SK-N-SH (cell line): ENCODE results near the gene CCDC116. TPM values are rescaled to one million over a fixed set of nuclear protein-coding genes. Genes with fewer than 3 reads are reported as not detected.

ENCODE experiments used
- CTCF ChIA-PET: fragments of 300-600, 350-600 bp; formaldehyde crosslinking; extraction: SDS; loops from one replicate; lab custom pipeline; 2021; lab: Yijun Ruan, JAX
- POLR2A ChIA-PET: fragments of 350-600 bp; sonication (Branson Sonifier 250); formaldehyde crosslinking; extraction: SDS; loops from one replicate; lab custom pipeline; 2020; ENCODE audit warnings: antibody characterized with exemption, inconsistent platforms; lab: Yijun Ruan, JAX
- DNase-seq: peaks from one replicate; pipeline ENCODE4 v3.0.0; 2012
- H2AFZ ChIP-seq: fragments of 200-600 bp; sonication (generic); 2 replicates; pipeline ENCODE4 v1.8.1; 2016; ENCODE audit warnings: antibody characterized with exemption, mild to moderate bottlenecking, low read depth
- H3F3A ChIP-seq: fragments of 200-600 bp; sonication (generic); replicated peaks from 2 replicates; pipeline ENCODE3; 2016; ENCODE audit warnings: antibody characterized with exemption, mild to moderate bottlenecking; ENCODE audit not compliant: insufficient read depth
- H3K27ac ChIP-seq, 2 experiments: fragments of 200-500 bp in 1 of 2; fragments of 200-600 bp in 1 of 2; sonication (Bioruptor generic) in 1 of 2; sonication (generic), shearing (Covaris generic) in 1 of 2; 2 replicates each; pipeline versions ENCODE4 v1.5.1 to v1.6.1; 2014 to 2016; ENCODE audit warnings: low read depth in 2 of 2, inconsistent platforms in 1 of 2, low read length in 1 of 2, mild to moderate bottlenecking in 1 of 2, mixed read lengths in 1 of 2
- H3K27me3 ChIP-seq: fragments of 200-600 bp; sonication (generic), shearing (Covaris generic); 2 replicates; pipeline ENCODE4 v1.6.1; 2016; ENCODE audit warnings: mixed run types; ENCODE audit not compliant: insufficient read depth
- H3K36me3 ChIP-seq, 2 experiments: fragments of 200-500 bp in 1 of 2; fragments of 200-600 bp in 1 of 2; sonication (Bioruptor generic) in 1 of 2; sonication (generic) in 1 of 2; replicated peaks in 1 of 2; 2 replicates each; pipeline versions ENCODE3 to v1.5.1; 2014 to 2016; ENCODE audit warnings: low read length in 1 of 2, mild to moderate bottlenecking in 1 of 2; ENCODE audit not compliant: insufficient read depth in 2 of 2, control insufficient read depth in 1 of 2
- H3K4me1 ChIP-seq, 2 experiments: fragments of 200-500 bp in 1 of 2; fragments of 200-600 bp in 1 of 2; sonication (Bioruptor generic) in 1 of 2; sonication (generic), shearing (Covaris generic) in 1 of 2; 2 replicates each; pipeline versions ENCODE4 v1.5.1 to v1.6.1; 2014 to 2016; ENCODE audit warnings: low read depth in 1 of 2, low read length in 1 of 2, mixed run types in 1 of 2; ENCODE audit not compliant: insufficient read depth in 2 of 2, control insufficient read depth in 1 of 2
- H3K4me2 ChIP-seq: fragments of 200-600 bp; sonication (generic), shearing (Covaris generic); 2 replicates; pipeline ENCODE4 v1.6.1; 2017; ENCODE audit warnings: mixed run types
- H3K4me3 ChIP-seq, 2 experiments: fragments of 200-500 bp in 1 of 2; fragments of 200-600 bp in 1 of 2; sonication (Bioruptor generic) in 1 of 2; sonication (generic), shearing (Covaris generic) in 1 of 2; 2 replicates each; pipeline versions ENCODE4 v1.5.1 to v1.8.1; 2014 to 2016; ENCODE audit warnings: low read depth in 2 of 2, inconsistent platforms in 1 of 2, low read length in 1 of 2, mild to moderate bottlenecking in 1 of 2, mixed read lengths in 1 of 2, moderate library complexity in 1 of 2
- H3K79me2 ChIP-seq: fragments of 200-600 bp; sonication (generic); 2 replicates; pipeline ENCODE4 v1.8.1; 2017; ENCODE audit warnings: mild to moderate bottlenecking; ENCODE audit not compliant: insufficient read depth
- H3K9ac ChIP-seq: fragments of 200-600 bp; sonication (generic); 2 replicates; pipeline ENCODE4 v1.6.1; 2017; ENCODE audit warnings: mixed run types
- H3K9me2 ChIP-seq: fragments of 200-600 bp; sonication (generic); 2 replicates; pipeline ENCODE4 v1.6.1; 2017; ENCODE audit warnings: mixed run types
- H3K9me3 ChIP-seq: fragments of 200-600 bp; sonication (generic); 2 replicates; pipeline ENCODE4 v1.6.1; 2017; ENCODE audit warnings: mixed run types, mild to moderate bottlenecking, moderate library complexity
- H4K20me1 ChIP-seq: fragments of 200-600 bp; sonication (generic); 2 replicates; pipeline ENCODE4 v1.6.1; 2017; ENCODE audit warnings: mild to moderate bottlenecking, mixed run types; ENCODE audit not compliant: insufficient read depth
- CHD2 ChIP-seq: fragments of 150-350 bp; IDR thresholded peaks from 2 replicates; pipeline ENCODE4 v1.6.1; 2018; ENCODE audit warnings: low read length; ENCODE audit not compliant: partially characterized antibody
- EP300 ChIP-seq, 2 experiments: IDR thresholded peaks; 2 replicates each; pipeline versions ENCODE4 v1.4.0 to v1.6.1; 2012; ENCODE audit warnings: borderline replicate concordance in 1 of 2, low read depth in 1 of 2, low read length in 1 of 2
- GABPA ChIP-seq: IDR thresholded peaks from 2 replicates; pipeline ENCODE4 v1.4.0; 2012; ENCODE audit warnings: low read depth, mild to moderate bottlenecking
- GATA2 ChIP-seq: sonication (generic); formaldehyde crosslinking; IDR thresholded peaks from 2 replicates; pipeline ENCODE4 v1.5.0; 2020; ENCODE audit warnings: mild to moderate bottlenecking, missing genetic modification reagents
- MEF2A ChIP-seq: IDR thresholded peaks from 2 replicates; pipeline ENCODE4 v1.4.0; 2012; ENCODE audit warnings: low read depth, borderline replicate concordance
- NRF1 ChIP-seq: IDR thresholded peaks from 2 replicates; pipeline ENCODE4 v1.6.1; 2012; ENCODE audit warnings: low read depth, mild to moderate bottlenecking, low read length
- POLR2AphosphoS5 ChIP-seq: IDR thresholded peaks from 2 replicates; pipeline ENCODE4 v1.6.1; 2012; ENCODE audit warnings: low read depth, low read length
- RCOR1 ChIP-seq: fragments of 150-350 bp; IDR thresholded peaks from 2 replicates; pipeline ENCODE4 v1.6.1; 2017; ENCODE audit warnings: antibody characterized with exemption, low read length
- TCF12 ChIP-seq: IDR thresholded peaks from 2 replicates; pipeline ENCODE4 v1.4.0; 2012
- YY1 ChIP-seq: IDR thresholded peaks from 2 replicates; pipeline ENCODE4 v1.4.0; 2012; ENCODE audit warnings: low read depth, mild to moderate bottlenecking
- WGBS: methylation state at CpG from one replicate; pipeline ENCODE4 v1.1.6; 2017; ENCODE audit warnings: low lambda C conversion rate; 5-methylcytosine and 5-hydroxymethylcytosine counted together
- polyA plus RNA-seq, 3 experiments: library from polyadenylated mRNA; depleted of rRNA; stranded (reverse); fragments of >200 nt; gene quantifications; 2 replicates each; pipeline ENCODE4 v1.2.3, GENCODE V29; 2012
- TF ChIP-seq, protein P1 (sequence below): fragments of 150-350 bp; IDR thresholded peaks from 2 replicates; pipeline ENCODE4 v1.6.1; 2016; ENCODE audit warnings: mild to moderate bottlenecking, low read depth, low read length
- TF ChIP-seq, protein P2 (sequence below): IDR thresholded peaks from 2 replicates; pipeline ENCODE4 v1.4.0; 2012; ENCODE audit warnings: low read depth
- TF ChIP-seq, protein P3 (sequence below): IDR thresholded peaks from 2 replicates; pipeline ENCODE4 v1.4.0; 2012; ENCODE audit warnings: low read depth, borderline replicate concordance
- TF ChIP-seq, protein P4 (sequence below): IDR thresholded peaks from 2 replicates; pipeline ENCODE4; 2012

The CCDC116 gene
- polyA plus RNA-seq, 1 of the 3 experiments (the other 2 are of a cell fraction), result 0.28 TPM

DNA sequence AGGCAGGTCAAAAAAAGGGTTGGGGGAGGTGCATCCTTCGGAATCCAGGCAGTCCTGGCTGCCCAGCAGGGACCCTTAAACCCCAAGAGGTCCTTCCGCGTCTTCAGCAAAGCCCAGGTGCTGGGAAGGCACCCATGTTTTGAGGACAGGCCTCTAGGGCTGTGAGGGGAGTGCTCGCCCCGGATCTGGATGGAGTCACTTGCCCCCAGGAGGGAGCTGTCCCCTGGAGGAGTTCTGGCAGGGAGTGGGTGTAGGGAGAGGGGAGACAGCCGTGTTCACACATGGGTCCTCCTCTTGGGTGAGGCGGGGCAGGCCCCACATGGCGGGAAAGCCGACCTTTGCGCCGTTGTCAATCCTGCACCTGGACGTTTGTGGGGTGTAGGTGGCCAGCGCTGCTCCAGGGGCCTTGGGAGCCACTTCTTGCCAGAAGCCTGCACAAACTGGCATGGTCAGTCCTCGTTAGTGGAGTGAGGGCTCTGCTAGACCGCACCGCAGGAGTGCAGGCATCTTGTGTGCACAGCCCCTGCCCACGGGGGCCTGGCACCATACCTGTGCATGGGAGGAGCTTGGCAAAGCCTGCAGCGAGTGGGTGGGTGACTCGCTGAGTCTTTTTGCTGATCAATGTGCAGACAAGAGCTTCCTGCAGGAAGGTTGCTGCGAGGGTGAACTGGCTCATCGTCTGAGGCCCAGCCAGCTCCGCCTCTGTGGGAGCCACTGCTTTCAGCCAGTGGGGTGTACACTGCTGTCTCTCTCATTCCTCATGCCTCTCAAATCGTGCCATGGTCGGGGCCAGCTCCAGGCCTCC lies 49.2 kb downstream of the CCDC116 start (continued):
- TF ChIP-seq, protein P1, sequence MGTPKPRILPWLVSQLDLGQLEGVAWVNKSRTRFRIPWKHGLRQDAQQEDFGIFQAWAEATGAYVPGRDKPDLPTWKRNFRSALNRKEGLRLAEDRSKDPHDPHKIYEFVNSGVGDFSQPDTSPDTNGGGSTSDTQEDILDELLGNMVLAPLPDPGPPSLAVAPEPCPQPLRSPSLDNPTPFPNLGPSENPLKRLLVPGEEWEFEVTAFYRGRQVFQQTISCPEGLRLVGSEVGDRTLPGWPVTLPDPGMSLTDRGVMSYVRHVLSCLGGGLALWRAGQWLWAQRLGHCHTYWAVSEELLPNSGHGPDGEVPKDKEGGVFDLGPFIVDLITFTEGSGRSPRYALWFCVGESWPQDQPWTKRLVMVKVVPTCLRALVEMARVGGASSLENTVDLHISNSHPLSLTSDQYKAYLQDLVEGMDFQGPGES, result no peak
- TF ChIP-seq TCF12 (no peak), YY1 (no peak), GABPA (no peak), POLR2AphosphoS5 (no peak)
- TF ChIP-seq, protein P2, sequence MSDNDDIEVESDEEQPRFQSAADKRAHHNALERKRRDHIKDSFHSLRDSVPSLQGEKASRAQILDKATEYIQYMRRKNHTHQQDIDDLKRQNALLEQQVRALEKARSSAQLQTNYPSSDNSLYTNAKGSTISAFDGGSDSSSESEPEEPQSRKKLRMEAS, result no peak

DNA sequence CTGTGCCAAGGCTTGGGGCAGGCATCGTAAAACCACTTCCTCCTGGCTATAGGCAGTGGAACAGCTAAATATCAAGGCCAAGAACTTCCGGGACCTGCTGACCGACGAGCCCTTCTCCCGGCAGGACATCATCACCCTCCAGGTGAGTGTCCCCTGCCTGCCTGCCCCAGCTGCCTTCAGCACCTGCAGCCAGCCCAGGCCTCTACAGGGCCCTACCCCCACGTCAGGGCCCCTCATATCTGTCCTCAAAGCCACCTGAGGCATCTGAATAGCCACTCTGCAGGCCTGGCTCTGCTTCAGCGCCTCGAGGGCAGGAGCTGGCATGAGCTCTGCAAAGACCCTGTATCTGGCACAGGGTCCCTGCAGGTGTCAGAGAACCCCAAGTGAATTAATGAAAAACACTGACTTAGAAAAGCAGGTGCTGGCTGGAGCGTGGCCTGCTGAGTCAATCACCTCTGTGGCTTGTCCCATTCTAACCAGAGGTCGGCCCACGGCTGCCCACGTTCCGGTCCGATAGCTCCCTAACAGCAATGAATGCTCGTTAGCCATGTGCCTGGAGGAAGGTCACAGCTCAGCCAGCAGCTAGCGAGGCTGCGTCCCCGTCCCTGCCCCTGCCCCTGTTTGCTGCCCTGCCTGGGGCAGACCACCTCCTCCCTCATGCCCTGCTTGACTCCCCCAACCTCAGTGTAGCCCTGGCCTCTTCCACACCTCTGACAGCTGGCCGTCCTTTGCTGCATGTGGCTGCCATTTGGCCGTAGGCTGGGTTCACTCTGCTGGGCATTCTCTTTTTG lies 50.0 kb downstream of the CCDC116 start:
- peaks cover 0 to 39% of the 10 kb centered on the region in 2 experiments for H3K36me3 ChIP-seq
- H3K9me2 ChIP-seq, result no peaks in the 10 kb centered on the region
- no peaks in the 10 kb centered on the region for H3F3A ChIP-seq
- TF ChIP-seq, protein P2, result no peak
- TF ChIP-seq NRF1, result no peak
- TF ChIP-seq CHD2, result no peak
- TF ChIP-seq, protein P3, sequence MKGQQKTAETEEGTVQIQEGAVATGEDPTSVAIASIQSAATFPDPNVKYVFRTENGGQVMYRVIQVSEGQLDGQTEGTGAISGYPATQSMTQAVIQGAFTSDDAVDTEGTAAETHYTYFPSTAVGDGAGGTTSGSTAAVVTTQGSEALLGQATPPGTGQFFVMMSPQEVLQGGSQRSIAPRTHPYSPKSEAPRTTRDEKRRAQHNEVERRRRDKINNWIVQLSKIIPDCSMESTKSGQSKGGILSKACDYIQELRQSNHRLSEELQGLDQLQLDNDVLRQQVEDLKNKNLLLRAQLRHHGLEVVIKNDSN, result no peak
- TF ChIP-seq, protein P4, sequence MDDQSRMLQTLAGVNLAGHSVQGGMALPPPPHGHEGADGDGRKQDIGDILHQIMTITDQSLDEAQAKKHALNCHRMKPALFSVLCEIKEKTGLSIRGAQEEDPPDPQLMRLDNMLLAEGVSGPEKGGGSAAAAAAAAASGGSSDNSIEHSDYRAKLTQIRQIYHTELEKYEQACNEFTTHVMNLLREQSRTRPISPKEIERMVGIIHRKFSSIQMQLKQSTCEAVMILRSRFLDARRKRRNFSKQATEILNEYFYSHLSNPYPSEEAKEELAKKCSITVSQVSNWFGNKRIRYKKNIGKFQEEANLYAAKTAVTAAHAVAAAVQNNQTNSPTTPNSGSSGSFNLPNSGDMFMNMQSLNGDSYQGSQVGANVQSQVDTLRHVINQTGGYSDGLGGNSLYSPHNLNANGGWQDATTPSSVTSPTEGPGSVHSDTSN, result no peak
- TF ChIP-seq MEF2A, result no peak
- TF ChIP-seq RCOR1, result no peak
- TF ChIP-seq EP300 (IDR thresholded peaks at IDR 0.05; ENCODE audit: borderline replicate concordance in 1 of 2, low read depth in 1 of 2, low read length in 1 of 2), result no peak
- no peak for TF ChIP-seq GATA2
- ChIA-PET POLR2A (interaction anchor here (1.0 kb wide), 1 partner anchor 11 kb away, joined by 4 read pairs; no protein-coding TSS in a partner anchor), CTCF (interaction anchor here (1.3 to 2.4 kb wide), 3 partner anchors 40 to 270 kb away, joined by 3 to 10 read pairs (median 4); partner anchors contain the start of gene PPM1F)
- no peak overlapping the region for H3K4me3 ChIP-seq
- no peak overlapping the region for H3K4me2 ChIP-seq
- no peak overlapping the region for H3K9ac ChIP-seq
- no peaks in the 10 kb centered on the region; a peak in 1 of 4 replicates for H3K4me1 ChIP-seq
- H3K79me2 ChIP-seq, result no peaks in the 10 kb centered on the region
- no peak overlapping the region for H2AFZ ChIP-seq
- DNase-seq, result no peak
- H3K27ac ChIP-seq, result no peak overlapping the region; a peak in 1 of 4 replicates
- H3K27me3 ChIP-seq, result no peaks in the 10 kb centered on the region
- H4K20me1 ChIP-seq, result no peaks in the 10 kb centered on the region
- WGBS, result 88% methylated on average over 15 of the region's 20 CpGs
- no peaks in the 10 kb centered on the region for H3K9me3 ChIP-seq
